ENCODE measurements around the gene SLC24A3.

DNA sequence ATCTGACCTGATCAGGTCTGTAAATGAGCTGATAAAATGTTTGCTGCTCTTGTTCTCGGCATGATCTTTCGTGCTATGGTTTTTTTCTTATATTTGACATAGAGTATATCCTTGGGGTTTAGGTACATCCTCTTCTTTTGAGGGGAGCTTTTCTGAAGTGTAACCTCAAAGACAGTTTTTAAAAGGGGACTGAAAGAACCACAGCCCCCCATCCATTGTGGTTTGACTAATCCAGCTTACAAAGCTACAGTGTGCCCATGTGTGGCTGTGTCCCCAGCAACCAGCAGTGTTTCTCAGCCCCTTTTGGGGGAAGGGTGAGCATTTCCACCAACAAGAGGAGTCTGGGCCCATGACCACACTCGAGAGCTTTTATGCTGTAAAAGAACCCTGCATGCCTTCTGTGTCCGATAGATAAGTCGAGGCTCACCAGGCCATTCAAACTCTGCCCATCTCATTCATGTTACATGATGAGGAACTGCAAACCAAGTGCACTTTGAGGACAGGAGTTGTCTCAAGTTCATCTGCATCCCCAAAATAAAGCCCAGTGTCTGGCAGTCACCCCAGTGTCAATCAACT, 266.0 kb downstream of the SLC24A3 start:
- TF ChIP-seq, protein P1, sequence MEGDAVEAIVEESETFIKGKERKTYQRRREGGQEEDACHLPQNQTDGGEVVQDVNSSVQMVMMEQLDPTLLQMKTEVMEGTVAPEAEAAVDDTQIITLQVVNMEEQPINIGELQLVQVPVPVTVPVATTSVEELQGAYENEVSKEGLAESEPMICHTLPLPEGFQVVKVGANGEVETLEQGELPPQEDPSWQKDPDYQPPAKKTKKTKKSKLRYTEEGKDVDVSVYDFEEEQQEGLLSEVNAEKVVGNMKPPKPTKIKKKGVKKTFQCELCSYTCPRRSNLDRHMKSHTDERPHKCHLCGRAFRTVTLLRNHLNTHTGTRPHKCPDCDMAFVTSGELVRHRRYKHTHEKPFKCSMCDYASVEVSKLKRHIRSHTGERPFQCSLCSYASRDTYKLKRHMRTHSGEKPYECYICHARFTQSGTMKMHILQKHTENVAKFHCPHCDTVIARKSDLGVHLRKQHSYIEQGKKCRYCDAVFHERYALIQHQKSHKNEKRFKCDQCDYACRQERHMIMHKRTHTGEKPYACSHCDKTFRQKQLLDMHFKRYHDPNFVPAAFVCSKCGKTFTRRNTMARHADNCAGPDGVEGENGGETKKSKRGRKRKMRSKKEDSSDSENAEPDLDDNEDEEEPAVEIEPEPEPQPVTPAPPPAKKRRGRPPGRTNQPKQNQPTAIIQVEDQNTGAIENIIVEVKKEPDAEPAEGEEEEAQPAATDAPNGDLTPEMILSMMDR (IDR thresholded peaks at IDR 0.05), result no peak
- TF ChIP-seq POLR2A (IDR thresholded peaks at IDR 0.05), result no peak
